Erythroblast (primary cell): Measurements from ENCODE around the gene SERPINB4.

Source experiments
- GATA1 ChIP-seq: IDR thresholded peaks from 2 replicates; pipeline ENCODE4 v1.6.1; 2011; ENCODE audit warnings: low read depth, mild to moderate bottlenecking, control low read depth, low read length, moderate library complexity
- POLR2A ChIP-seq: IDR thresholded peaks from 2 replicates; pipeline ENCODE4 v1.6.1; 2011; ENCODE audit warnings: mild to moderate bottlenecking, low read length

GRCh38 chr18:63604791-63605567, 39.1 kb downstream of the SERPINB4 start:
- no peak for TF ChIP-seq POLR2A
- no peak for TF ChIP-seq GATA1
